ENCODE results near the gene SH3BGRL. TPM values are rescaled to one million over a fixed set of nuclear protein-coding genes. Genes with fewer than 3 reads are reported as not detected.

Gene SH3BGRL
- polyA plus RNA-seq, 3 donors: 203 to 374 (median 318) TPM

- no CpG with 5 or more reads among the region's 1 CpG for WGBS (ENCODE audit: insufficient coverage)
- Mint-ChIP-seq H3K9me3 (peaks cover 0 to 11% (median 4%) of the 10 kb centered on the region in 7 donors), H3K36me3 (peaks cover 10 to 12% of the 10 kb centered on the region in 2 donors), H3K4me1 (no peaks in the 10 kb centered on the region), H3K27ac (no peak overlapping the region), H3K27me3 (ENCODE audit: low read depth in 3 of 3) (no peaks in the 10 kb centered on the region), H3K4me3 (no peak overlapping the region)
- Histone ChIP-seq H3K79me2 (ENCODE audit: insufficient read depth, low read length) (no peaks in the 10 kb centered on the region), H4K20me1 (ENCODE audit: insufficient read depth, low read length) (no peaks in the 10 kb centered on the region), H2AFZ (ENCODE audit: insufficient read depth, low read depth, low read length, poor library complexity, severe bottlenecking) (no peak overlapping the region), H3K27me3 (ENCODE audit: control insufficient read depth in 2 of 2, insufficient read depth in 2 of 2, low read length in 2 of 2) (no peaks in the 10 kb centered on the region), H3K36me3 (replicated peaks in 1 of 2; ENCODE audit: control insufficient read depth in 1 of 2, insufficient read depth in 2 of 2, low read length in 2 of 2) (peaks cover 0 to 10% of the 10 kb centered on the region in 2 donors), H3K4me2 (replicated peaks; ENCODE audit: extremely low read depth, low read length, poor library complexity, severe bottlenecking) (no peak overlapping the region), H3K9me3 (replicated peaks in 1 of 2; ENCODE audit: control insufficient read depth in 1 of 2, insufficient read depth in 1 of 2, low read length in 2 of 2) (no peaks in the 10 kb centered on the region), H3K4me3 (replicated peaks in 1 of 3; ENCODE audit: low read depth in 2 of 3, low read length in 3 of 3) (no peak overlapping the region), H3K27ac (ENCODE audit: low read depth in 1 of 2, low read length in 2 of 2) (no peak overlapping the region), H3K4me1 (ENCODE audit: control insufficient read depth in 1 of 2, insufficient read depth in 2 of 2, low read length in 2 of 2) (no peaks in the 10 kb centered on the region), H3K9ac (ENCODE audit: insufficient read depth, low read length, poor library complexity, severe bottlenecking) (no peak overlapping the region)
- no peak for DNase-seq
- intact Hi-C loops (cut with micrococcal nuclease): no loop called here
- TF ChIP-seq CTCF (IDR thresholded peaks at IDR 0.05): no peak
Measured at GRCh38 chrX:81301877-81302276, 100.0 kb downstream of the SH3BGRL start.

GRCh38 chrX:81304563-81304962, 102.7 kb downstream of the SH3BGRL start:
- H3K27me3 Mint-ChIP-seq (ENCODE audit: low read depth in 3 of 3): no peaks in the 10 kb centered on the region
- Histone ChIP-seq H3K9me3 (replicated peaks in 1 of 2; ENCODE audit: control insufficient read depth in 1 of 2, insufficient read depth in 1 of 2, low read length in 2 of 2) (no peaks in the 10 kb centered on the region), H3K36me3 (replicated peaks in 1 of 2; ENCODE audit: control insufficient read depth in 1 of 2, insufficient read depth in 2 of 2, low read length in 2 of 2) (no peaks in the 10 kb centered on the region), H4K20me1 (ENCODE audit: insufficient read depth, low read length) (peaks cover 6% of the 10 kb centered on the region), H3K4me1 (ENCODE audit: control insufficient read depth in 1 of 2, insufficient read depth in 2 of 2, low read length in 2 of 2) (no peaks in the 10 kb centered on the region), H2AFZ (ENCODE audit: insufficient read depth, low read depth, low read length, poor library complexity, severe bottlenecking) (no peak overlapping the region), H3K79me2 (ENCODE audit: insufficient read depth, low read length) (no peaks in the 10 kb centered on the region), H3K9ac (ENCODE audit: insufficient read depth, low read length, poor library complexity, severe bottlenecking) (no peak overlapping the region), H3K4me3 (replicated peaks in 1 of 3; ENCODE audit: low read depth in 2 of 3, low read length in 3 of 3) (no peak overlapping the region), H3K27ac (ENCODE audit: low read depth in 1 of 2, low read length in 2 of 2) (no peak overlapping the region), H3K4me2 (replicated peaks; ENCODE audit: extremely low read depth, low read length, poor library complexity, severe bottlenecking) (no peak overlapping the region), H3K27me3 (ENCODE audit: control insufficient read depth in 2 of 2, insufficient read depth in 2 of 2, low read length in 2 of 2) (no peaks in the 10 kb centered on the region)
- peak overlapping the region in 1 of 7 donors; percentile 46 for H3K27ac Mint-ChIP-seq
- peaks cover 8% of the 10 kb centered on the region for H3K4me1 Mint-ChIP-seq
- peaks cover 3 to 9% of the 10 kb centered on the region in 2 donors for H3K36me3 Mint-ChIP-seq
- no peak for TF ChIP-seq CTCF (IDR thresholded peaks at IDR 0.05)
- H3K9me3 Mint-ChIP-seq: peaks cover 0 to 11% (median 4%) of the 10 kb centered on the region in 7 donors
- intact Hi-C loops (cut with micrococcal nuclease): no loop called here
- no peak overlapping the region for H3K4me3 Mint-ChIP-seq
- no peak for DNase-seq
